Upper lobe of right lung (tissue), 1 donor: ENCODE measurements around the gene NCF4. TPM values are rescaled to one million over a fixed set of nuclear protein-coding genes. Genes with fewer than 3 reads are reported as not detected.

Source experiments
- ATAC-seq: fragments of 200-7000 bp; cut with Tn5 transposase; one replicate; pipeline ENCODE4 v1.9.1; 2020; ENCODE audit warnings: mild to moderate bottlenecking, moderate library complexity
- DNase-seq: peaks from one replicate; pipeline ENCODE4 v3.0.0-alpha.2; 2020
- H3K27ac ChIP-seq: fragments of 200-600 bp; one replicate; pipeline ENCODE4 v1.8.0; 2022
- H3K27me3 ChIP-seq: fragments of 200-600 bp; one replicate; pipeline ENCODE4 v1.8.0; 2022; ENCODE audit warnings: mild to moderate bottlenecking
- H3K36me3 ChIP-seq: fragments of 200-600 bp; one replicate; pipeline ENCODE4 v1.8.0; 2022
- H3K4me1 ChIP-seq: fragments of 200-600 bp; one replicate; pipeline ENCODE4 v1.8.0; 2022
- H3K4me3 ChIP-seq: fragments of 200-600 bp; one replicate; pipeline ENCODE4 v1.8.0; 2022; ENCODE audit warnings: mild to moderate bottlenecking
- H3K9me3 ChIP-seq: fragments of 200-600 bp; one replicate; pipeline ENCODE4 v1.8.0; 2022
- CTCF ChIP-seq: fragments of 200-600 bp; IDR thresholded peaks from one replicate; pipeline ENCODE4 v1.8.0; 2022; ENCODE audit warnings: antibody characterized with exemption
- intact Hi-C: fragments of 100-400 bp; cut with DNase I; formaldehyde crosslinking; loops from one replicate; pipeline ENCODE4 v1.11.0; 2022
- total RNA-seq: library from RNA; stranded (reverse); fragmentation: NEBNext Ultra II Directional; extraction: Animal tissue kit (Norgen Biotek cat#: 25700); gene quantifications from one replicate; pipeline ENCODE4 v1.2.1, GENCODE V29; 2021
- donor health status: DM: no; HTN: yes; CAD: no; lungs with severe emphysema.

Gene NCF4
- total RNA-seq, 1 donor from 2014 or later = 37.0 TPM

- intact Hi-C loops = no loop called here
- no peak overlapping the region for H3K4me3 ChIP-seq
- H3K27me3 ChIP-seq = no peaks in the 10 kb centered on the region
- no peaks in the 10 kb centered on the region for H3K36me3 ChIP-seq
- no peak for TF ChIP-seq CTCF
- DNase-seq (no peak), ATAC-seq (peak; percentile 68)
- H3K4me1 ChIP-seq = no peaks in the 10 kb centered on the region
- H3K9me3 ChIP-seq = no peaks in the 10 kb centered on the region
- no peak overlapping the region for H3K27ac ChIP-seq
Observed at GRCh38 chr22:36921309-36922104, 60.7 kb downstream of the NCF4 start.

GRCh38 chr22:36922105-36922608, 61.4 kb downstream of the NCF4 start:
- TF ChIP-seq CTCF = no peak
- Histone ChIP-seq H3K27ac (no peak overlapping the region), H3K4me1 (no peaks in the 10 kb centered on the region), H3K4me3 (no peak overlapping the region), H3K9me3 (no peaks in the 10 kb centered on the region), H3K27me3 (no peaks in the 10 kb centered on the region), H3K36me3 (peaks cover under 1% of the 10 kb centered on the region)
- intact Hi-C loops = no loop called here
- ATAC-seq (peak; percentile 20), DNase-seq (no peak)

- H3K9me3 ChIP-seq = no peaks in the 10 kb centered on the region
- H3K4me3 ChIP-seq = no peak overlapping the region
- intact Hi-C loops = no loop called here
- ATAC-seq (no peak), DNase-seq (no peak)
- peaks cover 6% of the 10 kb centered on the region for H3K36me3 ChIP-seq
- H3K27ac ChIP-seq = no peak overlapping the region
- no peaks in the 10 kb centered on the region for H3K27me3 ChIP-seq
- no peaks in the 10 kb centered on the region for H3K4me1 ChIP-seq
- TF ChIP-seq CTCF = no peak
Observed at GRCh38 chr22:36922711-36923110, 61.9 kb downstream of the NCF4 start.

GRCh38 chr22:36923131-36923788, 62.5 kb downstream of the NCF4 start:
- peak; percentile 53 for ATAC-seq
- no peaks in the 10 kb centered on the region for H3K4me1 ChIP-seq
- peaks cover 11% of the 10 kb centered on the region for H3K36me3 ChIP-seq
- intact Hi-C loops = no loop called here
- no peaks in the 10 kb centered on the region for H3K9me3 ChIP-seq
- H3K27me3 ChIP-seq = no peaks in the 10 kb centered on the region
- H3K4me3 ChIP-seq = no peak overlapping the region
- TF ChIP-seq CTCF = no peak
- DNase-seq = no peak
- no peak overlapping the region for H3K27ac ChIP-seq

- intact Hi-C loops = no loop called here
- Histone ChIP-seq H3K9me3 (no peaks in the 10 kb centered on the region), H3K36me3 (peaks cover 12% of the 10 kb centered on the region), H3K27me3 (no peaks in the 10 kb centered on the region), H3K4me3 (no peak overlapping the region), H3K27ac (no peak overlapping the region), H3K4me1 (no peaks in the 10 kb centered on the region)
- no peak for ATAC-seq
- no peak for DNase-seq
- TF ChIP-seq CTCF = no peak
Observed at GRCh38 chr22:36924151-36924698, 63.4 kb downstream of the NCF4 start.
